Endothelial cell of umbilical vein (primary cell): ENCODE results near the gene TEKT5.

Source experiments
- CTCF ChIP-seq, 2 donors: IDR thresholded peaks; 1 replicate in 1 of 2; 2 replicates in 1 of 2; pipeline ENCODE4 v1.5.1; 2011; ENCODE audit warnings: low read length in 2 of 2, mild to moderate bottlenecking in 2 of 2, moderate library complexity in 2 of 2, control low read depth in 1 of 2, inconsistent platforms in 1 of 2, low read depth in 1 of 2; ENCODE audit not compliant: insufficient read depth in 1 of 2; ENCODE audit errors: extremely low read depth in 1 of 2
- EZH2 ChIP-seq: IDR thresholded peaks from 2 replicates; pipeline ENCODE4 v1.6.1; 2012; ENCODE audit warnings: borderline replicate concordance, low read depth, mild to moderate bottlenecking, moderate library complexity, low read length, inconsistent platforms; ENCODE audit not compliant: severe bottlenecking
- GATA2 ChIP-seq: IDR thresholded peaks from 2 replicates; pipeline ENCODE4 v1.7.0; 2011; ENCODE audit warnings: low read depth, mild to moderate bottlenecking, moderate library complexity, mixed read lengths, low read length; ENCODE audit not compliant: insufficient read length, insufficient read depth
- JUN ChIP-seq: IDR thresholded peaks from 2 replicates; pipeline ENCODE4 v1.6.1; 2011; ENCODE audit warnings: borderline replicate concordance, low read depth; ENCODE audit not compliant: insufficient read length, insufficient read depth
- MAX ChIP-seq: IDR thresholded peaks from 2 replicates; pipeline ENCODE4 v1.6.1; 2011; ENCODE audit not compliant: insufficient read depth, insufficient read length
- MYC ChIP-seq: IDR thresholded peaks from one replicate; pipeline ENCODE4 v1.6.1; 2011; ENCODE audit warnings: mild to moderate bottlenecking, low read depth, low read length
- POLR2A ChIP-seq: IDR thresholded peaks from 2 replicates; pipeline ENCODE4 v1.6.1; 2012; ENCODE audit warnings: low read depth, mild to moderate bottlenecking, control low read depth, low read length
- POLR2AphosphoS5 ChIP-seq: IDR thresholded peaks from 2 replicates; pipeline ENCODE4 v1.6.1; 2012; ENCODE audit warnings: low read depth, mild to moderate bottlenecking, control low read depth, low read length, moderate library complexity; ENCODE audit not compliant: insufficient read depth

GRCh38 chr16:10642964-10643363 lies 51.8 kb downstream of the TEKT5 start:
- TF ChIP-seq POLR2A = no peak
- TF ChIP-seq CTCF (IDR thresholded peaks at IDR 0.05; ENCODE audit: extremely low read depth in 1 of 2, insufficient read depth in 1 of 2, low read depth in 1 of 2, low read length in 2 of 2) = no peak
- no peak for TF ChIP-seq MAX
- no peak for TF ChIP-seq POLR2AphosphoS5
- TF ChIP-seq GATA2 = no peak
- no peak for TF ChIP-seq EZH2
- no peak for TF ChIP-seq MYC
- no peak for TF ChIP-seq JUN
